CD4-positive, alpha-beta T cell treated with Interleukin-21 for 1 hour (primary cell): ENCODE data around the gene KBTBD12.
"Not testable (repeated sequence)": the region's sequence is repeated elsewhere in the genome, so short reads cannot be mapped to it uniquely, and the experiment has no call there.

ENCODE experiments used
- DNase-seq: peaks from one replicate; pipeline ENCODE4 v3.0.0-alpha.2; 2020

KBTBD12 gene, protein sequence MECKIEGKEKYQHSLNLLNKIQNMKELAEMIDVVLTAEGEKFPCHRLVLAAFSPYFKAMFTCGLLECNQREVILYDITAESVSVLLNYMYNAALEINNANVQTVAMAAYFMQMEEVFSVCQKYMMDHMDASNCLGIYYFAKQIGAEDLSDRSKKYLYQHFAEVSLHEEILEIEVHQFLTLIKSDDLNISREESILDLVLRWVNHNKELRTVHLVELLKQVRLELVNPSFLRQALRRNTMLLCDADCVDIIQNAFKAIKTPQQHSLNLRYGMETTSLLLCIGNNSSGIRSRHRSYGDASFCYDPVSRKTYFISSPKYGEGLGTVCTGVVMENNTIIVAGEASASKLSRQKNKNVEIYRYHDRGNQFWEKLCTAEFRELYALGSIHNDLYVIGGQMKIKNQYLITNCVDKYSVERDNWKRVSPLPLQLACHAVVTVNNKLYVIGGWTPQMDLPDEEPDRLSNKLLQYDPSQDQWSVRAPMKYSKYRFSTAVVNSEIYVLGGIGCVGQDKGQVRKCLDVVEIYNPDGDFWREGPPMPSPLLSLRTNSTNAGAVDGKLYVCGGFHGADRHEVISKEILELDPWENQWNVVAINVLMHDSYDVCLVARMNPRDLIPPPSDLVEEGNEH

DNA sequence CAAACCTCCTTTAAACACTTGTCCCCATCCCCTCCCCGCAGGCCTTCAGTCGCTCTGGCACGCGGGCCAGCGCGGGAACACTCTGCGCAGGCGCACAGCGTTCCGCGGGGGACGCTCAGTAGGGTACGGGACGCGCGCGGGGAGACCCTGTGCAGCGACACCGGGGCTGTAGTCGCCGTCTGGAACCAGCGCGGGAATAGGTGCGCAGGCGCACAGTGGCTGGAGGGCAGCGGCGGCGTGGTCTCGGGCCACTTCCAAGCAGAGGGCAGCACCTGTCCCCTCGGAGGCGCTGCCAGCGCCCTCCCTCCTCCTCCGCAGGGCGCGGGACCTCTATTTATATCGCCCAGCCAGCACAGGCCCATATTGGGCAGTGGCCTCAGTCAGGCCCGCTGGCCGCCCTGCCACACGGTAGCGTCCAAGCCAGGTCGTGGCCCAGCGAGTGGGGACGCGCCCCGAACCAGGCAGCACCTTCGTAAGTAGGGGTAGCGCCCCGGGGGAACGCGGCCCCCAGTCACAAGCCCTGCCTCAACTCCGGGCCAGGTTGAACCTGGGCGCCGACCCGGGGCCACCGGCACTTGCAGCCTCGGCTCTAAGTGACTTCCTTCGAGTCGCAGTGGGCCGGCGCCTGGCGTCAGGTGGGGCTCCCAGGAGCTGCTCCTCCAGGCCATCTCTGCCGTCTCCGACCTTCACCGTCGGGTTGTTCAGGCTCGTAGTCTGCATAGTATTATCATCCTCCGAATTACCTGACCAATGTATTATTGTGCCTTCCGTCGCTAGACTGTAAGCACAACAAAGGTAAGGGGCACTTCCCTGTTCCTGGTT, at the start of gene KBTBD12:
Gene KBTBD12, plus strand, starts transcription at position 118 of the 822 bp plus-strand sequence. CDS start 7,830 bp downstream, outside the sequence.
- DNase-seq = no peak

DNA sequence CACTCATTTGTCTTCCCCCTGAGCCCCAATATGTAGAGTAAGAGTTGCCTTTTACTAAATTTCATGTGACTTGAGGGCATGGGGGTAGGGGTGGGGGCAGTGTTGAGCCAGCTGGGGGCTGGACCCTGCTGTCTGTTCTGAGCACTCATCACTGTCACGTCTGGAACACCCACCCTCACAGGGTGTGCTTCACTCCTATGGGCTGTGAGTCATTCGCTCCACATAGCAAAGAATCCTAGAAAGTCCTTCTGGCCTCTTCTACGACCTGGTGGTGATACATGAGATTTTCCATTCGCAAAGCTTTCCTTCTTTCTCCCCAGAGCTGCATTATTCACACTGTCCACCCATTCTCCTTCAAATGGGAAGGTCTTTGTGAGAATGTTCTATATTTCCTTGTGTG, 49.1 kb upstream of the KBTBD12 start:
- DNase-seq = no peak

DNA sequence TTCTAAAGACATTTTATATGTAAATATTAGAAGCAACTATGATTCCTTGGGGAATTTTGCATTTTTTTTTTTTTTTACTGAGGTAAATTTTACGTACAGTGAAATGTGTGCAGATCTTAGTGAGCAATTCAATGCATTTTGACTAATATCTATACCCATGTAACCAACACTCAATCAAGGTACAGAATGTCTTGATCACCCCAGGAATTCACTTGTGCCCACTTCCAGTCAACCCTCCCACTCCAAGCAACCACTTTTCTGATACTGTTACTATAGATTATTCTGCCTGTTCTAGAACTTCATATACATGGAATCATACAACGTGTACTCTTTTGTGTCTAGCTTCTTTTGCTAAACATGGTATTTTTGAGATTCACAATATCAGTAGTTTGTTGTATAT, 47.6 kb upstream of the KBTBD12 start:
- no peak for DNase-seq

DNA sequence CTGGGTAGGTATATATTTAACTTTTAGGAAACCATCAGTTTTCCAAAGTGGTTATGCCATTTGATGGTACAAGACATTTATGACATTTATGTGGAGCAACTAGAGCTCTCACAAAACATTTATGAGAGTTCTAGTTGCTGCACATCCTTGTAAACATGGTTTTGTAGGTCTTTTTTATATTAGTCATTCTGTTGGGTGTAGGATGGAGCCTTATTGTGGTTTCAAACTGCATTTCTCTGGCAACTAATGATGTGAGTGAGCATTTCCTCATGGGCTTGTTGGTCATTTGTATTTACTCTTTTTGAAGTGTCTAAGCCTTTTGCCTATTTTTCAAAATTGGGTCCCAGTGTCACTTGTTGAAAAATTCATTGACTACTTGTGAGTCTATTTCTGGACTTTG, 47.0 kb upstream of the KBTBD12 start:
- DNase-seq = no peak

DNA sequence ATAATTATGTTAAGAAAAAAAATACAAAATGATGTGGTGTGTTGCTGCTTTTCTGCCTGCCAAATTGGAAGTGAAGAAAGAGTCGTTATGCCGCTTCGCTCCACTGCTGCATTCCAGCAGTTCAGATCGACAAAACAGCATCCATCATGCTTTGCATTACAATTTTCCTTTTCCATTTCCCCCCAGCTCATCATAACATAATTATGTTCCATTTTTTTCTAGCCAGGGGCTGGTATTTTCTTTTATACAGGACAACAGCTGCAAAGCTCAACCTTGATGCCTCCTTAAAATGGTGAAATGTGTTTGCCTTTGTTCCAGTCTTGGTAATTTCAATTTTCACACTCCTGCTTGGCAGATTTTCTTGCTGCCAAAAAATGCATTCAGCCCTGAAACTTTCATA, 44.9 kb upstream of the KBTBD12 start:
- DNase-seq = no peak

DNA sequence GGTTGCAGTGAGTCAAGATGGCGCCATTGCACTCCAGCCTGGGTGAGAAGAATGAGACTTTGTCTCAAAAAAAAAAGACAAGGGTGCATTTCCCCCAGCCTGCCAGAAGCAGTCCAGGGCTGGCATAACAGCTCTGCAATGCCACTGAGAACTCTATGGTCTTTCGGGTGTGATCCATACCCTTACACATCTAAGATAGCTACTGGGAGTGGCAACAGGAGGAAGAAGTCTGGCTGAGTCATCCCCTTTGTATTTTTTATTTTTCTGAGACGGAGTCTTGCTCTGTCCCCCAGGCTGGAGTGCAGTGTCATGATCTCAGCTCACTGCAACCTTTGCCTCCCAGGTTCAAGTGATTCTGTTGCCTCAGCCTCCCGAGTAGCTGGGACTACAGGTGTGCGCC, 40.9 kb upstream of the KBTBD12 start:
- not testable (repeated sequence) for DNase-seq

DNA sequence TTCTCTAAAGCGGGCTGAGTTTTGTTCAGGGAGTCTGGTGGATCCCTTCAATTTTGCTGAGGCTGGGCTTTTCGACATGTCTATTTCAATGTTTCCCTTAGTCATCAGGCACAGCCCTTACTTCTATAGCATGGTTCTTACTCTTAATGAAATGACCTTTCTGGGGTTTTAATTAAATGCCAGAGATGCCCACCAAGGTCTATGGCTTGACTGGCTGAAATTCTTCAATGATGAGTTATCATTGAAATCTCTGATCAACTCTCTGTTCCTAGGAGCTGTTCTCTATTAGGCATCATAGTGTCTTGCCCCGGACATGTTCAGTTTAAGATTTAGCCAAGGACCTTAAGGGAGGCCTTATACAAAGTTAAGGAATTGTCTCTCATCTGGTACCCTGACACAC, 33.4 kb upstream of the KBTBD12 start:
- no peak for DNase-seq

DNA sequence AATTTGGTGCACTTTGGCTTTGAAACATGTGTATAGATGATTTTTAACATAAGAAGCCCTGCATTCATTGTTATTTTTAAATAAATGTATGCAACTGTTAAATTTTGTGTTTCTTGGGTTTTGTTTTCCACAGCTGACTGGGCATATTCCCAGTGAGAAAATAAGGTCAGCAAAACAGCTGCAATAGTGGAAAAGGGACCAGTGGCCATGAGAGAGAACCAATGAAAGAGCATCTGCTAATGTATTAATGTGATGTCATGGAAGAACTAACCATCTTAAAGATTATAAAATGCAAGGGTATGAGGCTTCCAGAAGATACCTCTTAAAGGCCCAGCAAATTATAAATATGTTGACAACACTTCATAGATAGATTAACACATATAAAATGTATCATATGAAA, 31.0 kb upstream of the KBTBD12 start:
- DNase-seq = no peak

DNA sequence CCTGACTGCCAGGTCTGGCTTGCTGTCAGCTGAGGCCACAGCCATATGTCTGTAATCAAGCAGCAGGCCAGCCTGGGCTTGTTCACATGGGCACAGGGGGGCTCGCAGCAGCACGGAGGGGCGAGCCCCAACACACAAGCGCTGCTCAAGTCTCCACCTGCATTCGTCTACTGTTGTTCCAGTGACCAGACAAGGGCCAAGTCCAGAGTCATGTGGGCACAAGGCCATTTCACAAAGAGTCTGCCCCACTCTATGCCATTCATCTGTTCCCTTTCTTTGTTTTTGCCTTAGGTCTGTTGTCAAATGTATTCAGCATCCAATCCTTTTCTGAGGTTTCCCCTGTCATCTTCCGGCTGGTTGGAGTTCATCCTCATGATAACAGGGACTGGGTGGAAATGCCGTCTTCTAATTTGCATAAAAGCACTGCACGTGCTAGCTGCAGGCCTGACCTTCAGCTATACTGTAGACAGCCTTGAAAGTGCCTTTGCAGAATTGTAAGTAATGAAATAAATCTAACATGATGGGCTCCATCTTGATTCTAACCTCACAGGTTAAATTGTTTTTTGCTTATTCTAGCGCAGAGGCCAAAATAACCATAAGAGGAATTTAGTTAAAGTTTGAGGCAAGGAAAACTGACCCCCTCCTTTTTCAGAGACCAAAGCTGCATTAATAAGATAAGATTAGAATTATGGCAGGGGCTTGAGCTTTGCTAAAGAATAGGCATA, 28.6 kb upstream of the KBTBD12 start:
- no peak for DNase-seq

DNA sequence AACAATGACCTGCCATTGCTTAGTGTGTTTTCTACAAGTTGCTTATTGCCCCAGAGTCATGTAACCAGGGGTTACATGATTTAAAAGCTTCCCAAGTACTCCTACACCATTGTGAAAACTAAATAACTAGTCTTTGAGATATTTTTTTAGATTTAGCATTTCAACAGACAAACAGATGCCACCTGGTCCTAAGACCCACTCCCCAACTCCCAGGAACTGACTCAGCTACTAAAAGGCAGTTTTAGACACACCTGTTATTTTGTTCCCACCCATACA, 28.1 kb upstream of the KBTBD12 start:
- DNase-seq = no peak

DNA sequence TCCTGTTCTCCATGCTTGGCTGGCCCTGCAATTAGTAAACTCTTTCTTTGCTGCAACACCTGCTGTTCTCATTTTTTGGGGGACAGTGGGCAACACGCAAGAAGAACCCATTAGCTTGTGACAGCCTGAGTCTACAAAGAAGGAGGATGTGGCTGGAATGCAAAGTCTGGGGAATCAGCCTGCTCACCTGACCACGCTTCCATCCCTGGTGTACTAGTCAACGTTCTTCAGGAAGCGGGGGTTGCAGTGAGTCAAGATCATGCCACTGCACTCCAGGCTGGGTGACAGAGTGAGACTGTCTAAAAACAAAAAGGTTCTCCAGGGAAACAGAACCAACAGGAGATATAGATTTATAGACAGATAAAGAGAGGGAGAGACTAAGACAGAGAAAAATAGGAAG, 27.7 kb upstream of the KBTBD12 start:
- DNase-seq = no peak

DNA sequence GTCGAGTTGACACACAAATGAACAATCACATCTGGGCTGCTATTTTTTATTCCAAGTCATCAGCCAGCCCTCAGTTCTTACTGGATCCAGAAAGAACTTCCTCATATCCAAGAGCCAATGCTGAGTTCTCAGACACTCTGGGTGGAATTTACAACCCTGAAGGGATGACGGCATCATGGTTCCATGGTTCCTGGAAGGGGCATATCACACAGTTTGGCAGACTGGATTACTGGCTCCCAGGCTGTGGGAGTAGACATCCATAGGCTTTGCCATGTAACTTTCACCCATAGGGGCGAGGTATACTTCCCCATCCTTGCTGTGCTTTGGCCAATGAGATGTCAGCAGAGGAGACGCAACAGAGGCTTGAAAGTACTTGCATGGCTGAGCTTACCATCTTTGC, 26.9 kb upstream of the KBTBD12 start:
- no peak for DNase-seq

DNA sequence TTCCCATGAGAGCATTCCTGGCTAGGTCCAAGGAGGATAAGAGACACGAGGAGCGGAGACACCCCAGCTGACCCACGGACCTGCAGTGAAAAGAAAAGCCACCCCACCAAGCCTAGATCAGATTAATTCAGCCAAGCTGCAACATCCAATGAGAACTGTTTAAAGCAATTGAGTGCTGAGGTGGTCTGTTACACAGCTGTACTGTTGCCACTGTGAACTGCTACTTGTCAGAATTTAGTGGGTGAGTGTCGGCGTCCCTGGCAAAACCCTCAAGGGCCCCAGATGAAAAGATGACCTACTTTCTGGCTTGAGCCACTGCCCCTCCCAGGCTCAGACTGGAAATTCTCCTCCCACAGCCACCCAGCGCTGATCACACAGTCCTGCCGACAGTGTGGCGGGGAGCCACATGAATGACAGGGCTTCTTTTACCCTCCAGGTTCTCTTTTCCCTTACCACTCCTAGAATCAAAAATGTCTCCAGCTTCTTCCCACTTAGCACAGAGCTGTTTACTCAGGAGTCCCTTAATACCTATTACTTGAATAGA, 26.4 kb upstream of the KBTBD12 start:
- no peak for DNase-seq

DNA sequence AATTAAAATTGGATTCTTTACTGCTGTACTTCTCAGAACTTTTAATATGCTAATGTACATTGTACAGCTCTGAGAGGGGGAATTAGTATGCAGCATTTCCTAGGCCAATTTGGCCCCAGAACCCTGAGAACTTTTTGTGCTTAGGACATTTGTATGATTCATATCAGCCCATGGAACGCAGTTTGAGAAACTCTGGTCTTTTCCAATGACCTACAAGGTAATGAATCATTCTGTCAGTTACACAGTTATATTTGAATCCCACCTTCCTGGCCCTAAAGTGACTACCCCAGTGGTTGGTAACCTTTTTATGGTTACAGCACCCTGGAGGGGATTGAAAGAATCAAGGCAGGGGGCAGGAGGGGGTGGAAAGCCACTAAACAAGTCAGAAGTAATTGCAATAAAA, 25.6 kb upstream of the KBTBD12 start:
- DNase-seq = no peak

DNA sequence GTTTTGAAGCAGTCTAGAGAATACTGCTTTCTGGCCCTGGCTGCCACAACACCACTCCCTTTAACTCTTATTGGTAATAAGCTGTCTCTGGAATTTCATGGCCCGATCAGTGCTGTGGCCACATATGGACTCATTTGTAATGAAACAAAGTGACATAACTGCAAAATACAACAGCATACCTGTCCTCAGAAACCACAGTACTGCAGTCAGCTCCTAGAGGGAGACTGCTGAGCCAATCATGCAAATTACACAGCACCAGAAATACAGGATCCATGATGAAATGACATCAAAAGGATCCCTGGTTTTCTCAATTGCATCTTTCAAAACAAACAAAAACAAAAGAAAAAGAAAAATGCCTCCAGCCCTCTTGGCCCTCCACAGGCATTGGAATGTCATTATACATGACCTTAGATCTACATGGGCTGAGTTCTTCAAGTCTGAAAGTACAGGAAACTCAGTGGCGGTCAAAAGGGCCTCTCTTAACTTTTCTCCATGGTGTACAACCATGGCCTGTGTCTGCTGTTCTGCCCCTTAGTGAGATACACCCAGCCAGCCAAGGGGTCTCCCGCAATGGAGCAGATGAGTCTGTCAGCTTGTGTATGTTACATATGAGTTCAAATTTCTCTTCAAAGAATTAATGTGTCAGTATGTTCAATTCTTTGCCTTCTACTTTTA, 24.9 kb upstream of the KBTBD12 start:
- no peak for DNase-seq

DNA sequence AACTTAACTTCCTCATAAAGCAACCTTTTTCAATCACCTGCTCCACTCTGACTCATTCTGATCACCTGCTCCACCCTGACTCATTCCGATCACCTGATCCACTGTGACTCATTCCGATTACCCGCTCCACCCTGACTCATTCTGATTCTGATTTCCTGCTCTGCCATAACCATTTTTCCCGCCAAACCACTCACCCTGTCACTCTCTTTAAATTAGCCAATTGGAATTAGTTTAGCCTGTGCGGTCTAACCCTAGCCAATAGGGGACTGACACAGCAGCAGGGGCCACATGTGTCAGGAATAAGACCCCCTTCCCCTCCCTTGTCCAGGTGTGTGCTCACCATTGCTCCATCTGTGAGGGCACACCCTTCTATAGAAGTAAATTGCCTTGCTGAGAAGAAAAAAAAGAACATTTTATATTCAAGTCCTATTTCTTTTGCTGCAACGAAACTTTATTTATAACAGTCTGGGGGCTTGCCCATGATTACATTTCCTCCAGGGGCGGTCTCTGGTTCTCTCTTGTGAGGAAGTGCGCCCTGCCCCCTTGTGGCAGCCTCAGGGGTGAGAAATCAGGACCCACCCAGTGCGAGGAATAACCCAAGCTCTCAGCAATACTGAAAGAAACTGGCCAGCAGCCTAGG, 24.3 kb upstream of the KBTBD12 start:
- DNase-seq = not testable (repeated sequence)

DNA sequence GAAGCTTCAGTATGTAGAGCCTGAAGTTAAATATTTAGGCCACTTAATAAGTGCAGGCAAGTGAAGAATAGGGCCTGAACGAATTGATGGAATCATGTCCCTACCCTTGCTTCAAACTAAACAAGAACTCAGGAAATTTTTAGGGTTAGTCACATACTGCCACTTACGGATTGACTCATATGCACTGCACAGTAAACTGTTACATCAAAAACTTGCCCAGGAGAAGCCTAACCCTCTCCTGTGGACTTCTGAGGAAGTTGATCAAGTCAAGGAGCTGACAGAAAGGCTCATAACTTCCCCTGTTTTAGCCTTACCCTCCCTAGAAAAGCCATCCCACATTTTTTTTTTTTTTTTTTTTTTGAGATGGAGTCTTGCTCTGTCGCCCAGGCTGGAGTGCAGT, 20.6 kb upstream of the KBTBD12 start:
- DNase-seq = no peak

DNA sequence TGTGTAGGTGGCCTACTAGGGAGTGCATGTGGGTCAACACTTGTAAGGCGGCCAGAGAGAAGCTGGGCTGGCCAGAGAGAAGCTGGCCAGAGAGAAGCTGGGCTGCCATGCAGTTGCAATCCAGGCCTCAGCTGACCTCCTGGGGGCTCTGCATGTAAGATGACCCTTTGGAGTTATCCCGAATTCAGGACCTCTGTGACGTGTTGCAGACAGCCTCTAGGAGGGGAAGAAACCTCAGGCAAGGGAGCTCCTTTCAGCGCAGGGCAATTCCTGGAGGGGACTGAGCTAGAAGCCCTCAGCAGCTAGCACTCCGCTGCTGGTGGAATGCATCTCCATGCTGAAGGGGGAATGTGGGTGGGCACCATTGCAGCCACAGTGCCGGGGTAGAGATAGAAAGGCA, 15.8 kb upstream of the KBTBD12 start:
- no peak for DNase-seq

DNA sequence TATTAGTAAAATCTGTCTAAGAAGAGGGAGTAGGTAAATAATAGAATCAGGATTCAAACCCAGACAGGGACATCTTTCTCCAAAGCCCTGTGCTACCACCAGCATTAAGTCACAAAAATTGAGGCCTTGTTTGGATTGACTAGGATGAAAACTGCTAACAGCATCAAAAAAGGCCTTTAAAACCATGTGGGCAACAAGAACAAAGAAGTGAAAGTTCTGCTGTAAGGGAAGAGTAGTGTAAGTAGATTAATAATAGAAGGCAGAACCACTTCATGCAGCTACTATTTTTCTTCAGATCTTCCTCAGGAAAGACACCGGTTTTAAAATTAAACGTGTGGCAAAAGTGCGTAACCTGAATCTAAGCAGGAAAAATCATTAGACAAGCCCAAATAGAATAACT, 15.3 kb upstream of the KBTBD12 start:
- DNase-seq = no peak

DNA sequence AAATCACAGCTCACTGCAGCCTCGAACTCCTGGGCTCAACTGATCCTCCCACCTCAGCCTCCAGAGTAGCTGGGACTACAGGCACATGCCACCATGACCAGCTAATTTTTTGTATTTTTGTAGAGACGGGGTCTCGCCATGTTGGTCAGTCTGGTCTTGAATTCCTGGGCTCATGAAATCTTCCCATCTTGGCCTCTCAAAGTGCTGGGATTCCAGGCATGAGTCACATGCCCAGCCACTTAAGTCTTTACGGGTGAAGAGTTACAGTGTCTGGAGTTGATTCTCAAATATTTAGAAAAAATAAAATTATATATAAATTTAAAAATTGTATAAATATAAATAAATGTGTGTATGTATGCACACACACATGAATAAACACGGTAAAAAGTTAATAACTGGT, 14.5 kb upstream of the KBTBD12 start:
- no peak for DNase-seq

DNA sequence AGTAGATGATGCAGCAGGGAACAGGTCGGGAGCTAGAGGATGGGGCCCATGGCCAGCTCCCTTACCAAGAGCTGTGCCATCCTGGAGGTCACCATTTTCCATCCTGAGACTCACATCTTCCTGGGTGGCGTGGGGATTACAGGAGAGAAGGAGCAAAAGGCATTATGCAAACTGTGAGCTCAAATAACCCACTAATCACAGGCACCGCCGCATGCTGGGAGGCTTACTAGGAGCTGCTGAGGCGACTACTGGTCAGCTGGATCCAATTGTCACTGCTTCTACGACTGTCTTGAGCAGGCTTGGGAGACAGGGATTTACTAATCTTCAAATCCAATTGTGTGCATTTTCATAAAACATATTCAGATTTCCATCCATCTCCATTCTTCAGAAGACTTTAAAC, 12.5 kb upstream of the KBTBD12 start:
- DNase-seq = no peak
